Aorta (tissue), 5 donors: Measurements from ENCODE around the gene NXN. TPM values are rescaled to one million over a fixed set of nuclear protein-coding genes. Genes with fewer than 3 reads are reported as not detected.

Source experiments
- ATAC-seq: fragments of 200-7000 bp; cut with Tn5 transposase; one replicate; pipeline ENCODE4 v1.9.1; 2022; ENCODE audit warnings: moderate library complexity; ENCODE audit not compliant: low FRiP score
- DNase-seq, 2 donors: peaks; one replicate each; pipeline ENCODE4 v3.0.0-alpha.2; 2020
- H3K27ac ChIP-seq, 2 donors: one replicate each; pipeline ENCODE4 v1.5.1; 2013; ENCODE audit warnings: low read length in 2 of 2, mild to moderate bottlenecking in 2 of 2, moderate library complexity in 2 of 2, control low read depth in 1 of 2, inconsistent platforms in 1 of 2, low read depth in 1 of 2
- H3K27me3 ChIP-seq, 2 donors: one replicate each; pipeline ENCODE4 v1.6.1; 2013; ENCODE audit warnings: control low read depth in 1 of 2, low read length in 1 of 2, mild to moderate bottlenecking in 1 of 2, moderate library complexity in 1 of 2; ENCODE audit not compliant: insufficient read depth in 2 of 2, control insufficient read depth in 1 of 2
- H3K36me3 ChIP-seq, 2 donors: one replicate each; pipeline ENCODE4 v1.6.1; 2013; ENCODE audit warnings: control low read depth in 1 of 2, low read length in 1 of 2, mild to moderate bottlenecking in 1 of 2; ENCODE audit not compliant: insufficient read depth in 2 of 2, control insufficient read depth in 1 of 2
- H3K4me1 ChIP-seq, 2 donors: one replicate each; pipeline ENCODE4 v1.6.1; 2013; ENCODE audit warnings: low read length in 2 of 2, control low read depth in 1 of 2, mild to moderate bottlenecking in 1 of 2, moderate library complexity in 1 of 2; ENCODE audit not compliant: insufficient read depth in 2 of 2, control insufficient read depth in 1 of 2
- H3K4me3 ChIP-seq, 2 donors: one replicate each; pipeline ENCODE4 v1.5.1; 2013; ENCODE audit warnings: low read length in 2 of 2, control low read depth in 1 of 2, mild to moderate bottlenecking in 1 of 2
- H3K9me3 ChIP-seq: one replicate; pipeline ENCODE4 v1.6.1; 2013; ENCODE audit warnings: mild to moderate bottlenecking, low read length; ENCODE audit not compliant: control insufficient read depth
- WGBS, 2 donors: extraction: QIAGEN DNeasy Blood & Tissue Kit; methylation state at CpG; one replicate each; pipeline ENCODE4 v1.1.7; 2013; 5-methylcytosine and 5-hydroxymethylcytosine counted together
- intact Hi-C, 2 donors: fragments of 100-400 bp; cut with DNase I; formaldehyde crosslinking; loops; one replicate each; pipeline versions ENCODE4 v1.14.2 to v1.15.0; 2022
- polyA plus RNA-seq, 2 donors: library from polyadenylated mRNA; stranded (reverse); fragments of 200-250 nt; gene quantifications; one replicate each; pipeline ENCODE4 v1.2.3, GENCODE V29; 2013
- total RNA-seq, 2 donors: library from RNA; stranded (reverse); fragmentation: NEBNext Ultra II Directional; extraction: Animal tissue kit (Norgen Biotek cat#: 25700); gene quantifications; one replicate each; pipeline ENCODE4 v1.2.1, GENCODE V29; 2021
- donor health status: healthy with polysubstance abuse.
- donor health status: Bipolar disorder and iron deficiency.
- donor health status: DM: no; HTN: no; CAD: no.
- donor health status: DM: no; HTN: no; CAD: no.
- donor health status: DM: yes; HTN: yes; CAD: no.

Gene NXN
- total and polyA plus RNA-seq, 4 donors, result 13.0 to 41.0 (median 21.9) TPM

GRCh38 chr17:1018547-1018946, 39.0 kb upstream of the NXN start:
- H3K27ac ChIP-seq, result peak overlapping the region; percentile 83 to 91
- H3K36me3 ChIP-seq, result no peaks in the 10 kb centered on the region
- intact Hi-C loops, result no loop called here
- H3K4me1 ChIP-seq, result peaks cover 0 to 7% of the 10 kb centered on the region in 2 donors
- no peaks in the 10 kb centered on the region for H3K27me3 ChIP-seq
- WGBS, 2 donors, result 62 to 70% methylated on average over 11 of the region's 11 CpGs
- H3K4me3 ChIP-seq, result no peak overlapping the region
- no peaks in the 10 kb centered on the region for H3K9me3 ChIP-seq
- ATAC-seq (no peak), DNase-seq (no peak)

- ATAC-seq (no peak), DNase-seq (peak in 1 of 2 donors; percentile 63)
- no peaks in the 10 kb centered on the region for H3K9me3 ChIP-seq
- H3K27me3 ChIP-seq, result no peaks in the 10 kb centered on the region
- intact Hi-C loops, result no loop called here
- no peak overlapping the region for H3K27ac ChIP-seq
- peaks cover 0 to 5% of the 10 kb centered on the region in 2 donors for H3K4me1 ChIP-seq
- 86 to 89% methylated on average over 9 of the region's 9 CpGs for WGBS, 2 donors
- H3K4me3 ChIP-seq, result no peak overlapping the region
- peaks cover 0 to 2% of the 10 kb centered on the region in 2 donors for H3K36me3 ChIP-seq
Measured at GRCh38 chr17:1013729-1014090, 34.1 kb upstream of the NXN start.

- DNase-seq, result peak; percentile 33 to 64
- no peak overlapping the region for H3K4me3 ChIP-seq
- 76 to 83% methylated on average over 24 to 30 of the region's 30 CpGs for WGBS, 2 donors
- no peaks in the 10 kb centered on the region for H3K27me3 ChIP-seq
- ATAC-seq, result no peak
- peaks cover 0 to 2% of the 10 kb centered on the region in 2 donors for H3K36me3 ChIP-seq
- peaks cover 0 to under 1% of the 10 kb centered on the region in 2 donors for H3K4me1 ChIP-seq
- H3K27ac ChIP-seq, result no peak overlapping the region
- intact Hi-C loops, result no loop called here
- H3K9me3 ChIP-seq, result no peaks in the 10 kb centered on the region
Measured at GRCh38 chr17:1012823-1013728, 33.5 kb upstream of the NXN start.

GRCh38 chr17:1011760-1012735, 32.5 kb upstream of the NXN start:
- DNase-seq (peak in 1 of 2 donors; percentile 75), ATAC-seq (no peak)
- H3K4me1 ChIP-seq, result peaks cover 0 to 3% of the 10 kb centered on the region in 2 donors
- H3K36me3 ChIP-seq, result peaks cover 0 to 2% of the 10 kb centered on the region in 2 donors
- no peaks in the 10 kb centered on the region for H3K27me3 ChIP-seq
- no peaks in the 10 kb centered on the region for H3K9me3 ChIP-seq
- no peak overlapping the region for H3K4me3 ChIP-seq
- intact Hi-C loops, result no loop called here
- H3K27ac ChIP-seq, result no peak overlapping the region
- 80 to 85% methylated on average over 56 to 57 of the region's 57 CpGs for WGBS, 2 donors

GRCh38 chr17:1011138-1011537, 31.6 kb upstream of the NXN start:
- intact Hi-C loops, result no loop called here
- ATAC-seq (no peak), DNase-seq (peak in 1 of 2 donors; percentile 19)
- Histone ChIP-seq H3K4me1 (peaks cover 0 to 3% of the 10 kb centered on the region in 2 donors), H3K27me3 (no peaks in the 10 kb centered on the region), H3K9me3 (no peaks in the 10 kb centered on the region), H3K4me3 (no peak overlapping the region), H3K27ac (no peak overlapping the region), H3K36me3 (peaks cover 0 to 2% of the 10 kb centered on the region in 2 donors)
- 81 to 87% methylated on average over 10 of the region's 10 CpGs for WGBS, 2 donors

GRCh38 chr17:1010586-1010985, 31.0 kb upstream of the NXN start:
- Histone ChIP-seq H3K27ac (no peak overlapping the region), H3K36me3 (peaks cover 0 to 2% of the 10 kb centered on the region in 2 donors), H3K27me3 (no peaks in the 10 kb centered on the region), H3K4me3 (no peak overlapping the region), H3K4me1 (peaks cover 0 to 3% of the 10 kb centered on the region in 2 donors), H3K9me3 (no peaks in the 10 kb centered on the region)
- peak in 1 of 2 donors; percentile 46 for DNase-seq
- WGBS, 2 donors, result 80 to 83% methylated on average over 14 of the region's 14 CpGs
- intact Hi-C loops, result no loop called here
- ATAC-seq, result no peak

- H3K9me3 ChIP-seq, result no peaks in the 10 kb centered on the region
- peaks cover 0 to 5% of the 10 kb centered on the region in 2 donors for H3K4me1 ChIP-seq
- ATAC-seq (no peak), DNase-seq (no peak)
- H3K27ac ChIP-seq, result peak overlapping the region in 1 of 2 donors; percentile 9
- H3K27me3 ChIP-seq, result no peaks in the 10 kb centered on the region
- intact Hi-C loops, result no loop called here
- H3K36me3 ChIP-seq, result peaks cover 0 to 2% of the 10 kb centered on the region in 2 donors
- no peak overlapping the region for H3K4me3 ChIP-seq
- WGBS, 2 donors, result 73 to 75% methylated on average over 10 of the region's 10 CpGs
Measured at GRCh38 chr17:1010086-1010450, 30.5 kb upstream of the NXN start.

- Histone ChIP-seq H3K4me3 (no peak overlapping the region), H3K27ac (peak overlapping the region in 1 of 2 donors; percentile 9), H3K9me3 (no peaks in the 10 kb centered on the region), H3K27me3 (no peaks in the 10 kb centered on the region), H3K4me1 (peaks cover 0 to 5% of the 10 kb centered on the region in 2 donors), H3K36me3 (peaks cover 0 to 2% of the 10 kb centered on the region in 2 donors)
- DNase-seq, result peak; percentile 42 to 70
- intact Hi-C loops, result loop anchor here (5.0 to 10.0 kb wide), 2 partner anchors 38 to 95 kb away; no protein-coding TSS in a partner anchor
- WGBS, 2 donors, result 64 to 68% methylated on average over 18 to 19 of the region's 19 CpGs
- no peak for ATAC-seq
Measured at GRCh38 chr17:1009229-1010085, 29.9 kb upstream of the NXN start.
